HEK293T (cell line): ENCODE measurements around the gene PSAPL1.

ENCODE experiments used
- ARNT ChIP-seq: fragments of 450-650 bp; IDR thresholded peaks from 2 replicates; pipeline ENCODE4 v1.6.1; 2017; ENCODE audit warnings: mild to moderate bottlenecking
- CTBP1 ChIP-seq: fragments of 450-650 bp; IDR thresholded peaks from 2 replicates; pipeline ENCODE4 v1.6.1; 2016; ENCODE audit warnings: borderline replicate concordance
- ELF4 ChIP-seq: fragments of 450-650 bp; IDR thresholded peaks from 2 replicates; pipeline ENCODE4 v1.6.1; 2017; ENCODE audit warnings: antibody characterized with exemption
- FOXA1 ChIP-seq: fragments of 450-650 bp; IDR thresholded peaks from 2 replicates; pipeline ENCODE4 v1.6.1; 2016; ENCODE audit warnings: mild to moderate bottlenecking
- FOXM1 ChIP-seq: fragments of 450-650 bp; IDR thresholded peaks from 2 replicates; pipeline ENCODE4 v1.6.1; 2017; ENCODE audit warnings: mild to moderate bottlenecking, borderline replicate concordance
- HDGF ChIP-seq: fragments of 450-650 bp; IDR thresholded peaks from 2 replicates; pipeline ENCODE4 v1.6.1; 2017; ENCODE audit warnings: antibody characterized with exemption, borderline replicate concordance
- SP1 ChIP-seq: fragments of 450-650 bp; IDR thresholded peaks from 2 replicates; pipeline ENCODE4 v1.6.1; 2017
- SUZ12 ChIP-seq: fragments of 450-650 bp; IDR thresholded peaks from 2 replicates; pipeline ENCODE4 v1.6.1; 2016; ENCODE audit warnings: mild to moderate bottlenecking

- TF ChIP-seq SP1 (no peak), HDGF (no peak), ELF4 (no peak), SUZ12 (no peak), FOXA1 (no peak), CTBP1 (no peak), ARNT (no peak), FOXM1 (no peak)
Observed at GRCh38 chr4:7400671-7401298, 33.9 kb downstream of the PSAPL1 start.
